H1 (cell line): ENCODE results near the gene HINT2. TPM values are rescaled to one million over a fixed set of nuclear protein-coding genes. Genes with fewer than 3 reads are reported as not detected.

Source experiments
- CTCF ChIA-PET: fragments of 300-600 bp; sonication (Branson Sonifier 250); formaldehyde crosslinking; loops from one replicate; lab custom pipeline; 2021; ENCODE audit not compliant: partially characterized antibody; lab: Charles Lee
- POLR2A ChIA-PET: fragments of 300-600 bp; sonication (Branson Sonifier 250); formaldehyde crosslinking; loops from one replicate; lab custom pipeline; 2021; ENCODE audit warnings: inconsistent platforms; ENCODE audit not compliant: partially characterized antibody; lab: Charles Lee
- DNase-seq, 2 experiments: peaks; one replicate each; pipeline versions ENCODE4 v3.0.0 to v3.0.0-alpha.2; 2010 to 2022; ENCODE audit warnings: low spot score in 2 of 2, low read depth in 1 of 2, mixed read lengths in 1 of 2
- FAIRE-seq: peaks from 2 replicates; lab custom pipeline; 2011; peaks lifted over from hg19 to GRCh38; lab: Jason Lieb, UNC
- H2AFZ ChIP-seq: 2 replicates; pipeline ENCODE4 v1.8.1; 2012; ENCODE audit warnings: low read length, inconsistent platforms
- H2AK5ac ChIP-seq: 2 replicates; pipeline ENCODE4 v1.6.1; 2013; ENCODE audit warnings: low read depth, low read length
- H2BK120ac ChIP-seq: replicated peaks from 2 replicates; pipeline ENCODE3; 2013; ENCODE audit warnings: low read depth, low read length, inconsistent platforms
- H2BK12ac ChIP-seq: 2 replicates; pipeline ENCODE4 v1.6.1; 2013; ENCODE audit warnings: low read depth, low read length
- H2BK15ac ChIP-seq: 2 replicates; pipeline ENCODE4 v1.6.1; 2013; ENCODE audit warnings: low read length
- H2BK20ac ChIP-seq: 2 replicates; pipeline ENCODE4 v1.6.1; 2013; ENCODE audit warnings: low read length
- H2BK5ac ChIP-seq: 2 replicates; pipeline ENCODE4 v1.6.1; 2013; ENCODE audit warnings: low read depth, low read length
- H3K14ac ChIP-seq: 2 replicates; pipeline ENCODE4 v1.6.1; 2013; ENCODE audit warnings: inconsistent platforms; ENCODE audit not compliant: insufficient read length
- H3K18ac ChIP-seq: 2 replicates; pipeline ENCODE4 v1.6.1; 2013; ENCODE audit warnings: low read length; ENCODE audit errors: extremely low read depth
- H3K23ac ChIP-seq: 2 replicates; pipeline ENCODE4 v1.6.1; 2013; ENCODE audit warnings: inconsistent platforms; ENCODE audit not compliant: insufficient read length
- H3K23me2 ChIP-seq: 2 replicates; pipeline ENCODE4 v1.6.1; 2013; ENCODE audit warnings: low read depth, low read length
- H3K27ac ChIP-seq: 2 replicates; pipeline ENCODE4 v1.6.1; 2011; ENCODE audit warnings: low read depth, low read length, inconsistent platforms
- H3K27me3 ChIP-seq, 4 experiments: replicated peaks in 1 of 4; 1 replicate in 1 of 4; 2 replicates in 3 of 4; pipeline versions ENCODE4 v1.6.1 to v1.8.1; 2011 to 2013; ENCODE audit warnings: low read length in 3 of 4, mild to moderate bottlenecking in 3 of 4, inconsistent platforms in 2 of 4, mixed read lengths in 2 of 4, moderate library complexity in 1 of 4; ENCODE audit not compliant: control insufficient read depth in 3 of 4, insufficient read depth in 3 of 4; ENCODE audit errors: extremely low read depth in 1 of 4
- H3K36me3 ChIP-seq, 4 experiments: 2 replicates each; pipeline versions ENCODE4 v1.6.1 to v1.8.1; 2011 to 2013; ENCODE audit warnings: mild to moderate bottlenecking in 4 of 4, low read length in 3 of 4, moderate library complexity in 2 of 4, control low read depth in 1 of 4, inconsistent platforms in 1 of 4; ENCODE audit not compliant: insufficient read depth in 4 of 4, control insufficient read depth in 2 of 4
- H3K4ac ChIP-seq: replicated peaks from 2 replicates; pipeline ENCODE3; 2013; ENCODE audit warnings: low read length, low read depth, mixed read lengths, inconsistent platforms; ENCODE audit not compliant: insufficient read length
- H3K4me1 ChIP-seq, 4 experiments: replicated peaks in 1 of 4; 1 replicate in 1 of 4; 2 replicates in 3 of 4; pipeline versions ENCODE4 v1.6.1 to v1.8.1; 2011 to 2013; ENCODE audit warnings: low read length in 3 of 4, inconsistent platforms in 2 of 4, mixed read lengths in 1 of 4; ENCODE audit not compliant: insufficient read depth in 4 of 4, control insufficient read depth in 3 of 4
- H3K4me2 ChIP-seq, 2 experiments: 2 replicates each; pipeline versions ENCODE4 v1.6.1 to v1.8.1; 2011 to 2013; ENCODE audit warnings: low read depth in 2 of 2, low read length in 2 of 2, control low read depth in 1 of 2, inconsistent platforms in 1 of 2, mild to moderate bottlenecking in 1 of 2; ENCODE audit not compliant: insufficient read depth in 1 of 2
- H3K4me3 ChIP-seq, 4 experiments: fragments of 200-600, 300-600 bp in 1 of 4; sonication (generic), shearing (Covaris generic), sonication (Bioruptor Twin) in 1 of 4; 2 replicates each; pipeline versions ENCODE4 v1.5.1 to v1.8.1; 2011 to 2016; ENCODE audit warnings: low read length in 4 of 4, low read depth in 3 of 4, control low read depth in 2 of 4, inconsistent platforms in 2 of 4, mild to moderate bottlenecking in 2 of 4, mixed read lengths in 1 of 4, moderate library complexity in 1 of 4; ENCODE audit not compliant: insufficient read depth in 2 of 4; ENCODE audit errors: extremely low read depth in 1 of 4
- H3K56ac ChIP-seq: replicated peaks from 2 replicates; pipeline ENCODE3; 2013; ENCODE audit warnings: low read depth, mild to moderate bottlenecking, mixed read lengths, low read length, inconsistent platforms; ENCODE audit not compliant: insufficient read length
- H3K79me1 ChIP-seq: 2 replicates; pipeline ENCODE4 v1.6.1; 2013; ENCODE audit warnings: low read depth, low read length, control low read depth
- H3K79me2 ChIP-seq, 2 experiments: 2 replicates each; pipeline versions ENCODE4 v1.6.1 to v1.8.1; 2012 to 2013; ENCODE audit warnings: low read length in 2 of 2, mild to moderate bottlenecking in 2 of 2, inconsistent platforms in 1 of 2; ENCODE audit not compliant: insufficient read depth in 2 of 2, control insufficient read depth in 1 of 2
- H3K9ac ChIP-seq, 4 experiments: replicated peaks in 1 of 4; 1 replicate in 1 of 4; 2 replicates in 3 of 4; pipeline versions ENCODE4 v1.6.1 to v1.8.1; 2011 to 2013; ENCODE audit warnings: low read depth in 3 of 4, low read length in 3 of 4, control low read depth in 2 of 4, mild to moderate bottlenecking in 2 of 4, moderate library complexity in 2 of 4, inconsistent platforms in 1 of 4; ENCODE audit errors: extremely low read depth in 1 of 4
- H3K9me3 ChIP-seq, 2 experiments: 2 replicates each; pipeline versions ENCODE4 v1.6.1 to v1.8.1; 2012 to 2013; ENCODE audit warnings: mild to moderate bottlenecking in 2 of 2, moderate library complexity in 2 of 2, control low read depth in 1 of 2, inconsistent platforms in 1 of 2, low read depth in 1 of 2, low read length in 1 of 2, mixed read lengths in 1 of 2; ENCODE audit not compliant: insufficient read depth in 2 of 2
- H4K20me1 ChIP-seq, 2 experiments: replicated peaks in 1 of 2; 2 replicates each; pipeline versions ENCODE3 to v1.8.1; 2011 to 2013; ENCODE audit warnings: inconsistent platforms in 2 of 2, low read length in 2 of 2, mild to moderate bottlenecking in 1 of 2; ENCODE audit not compliant: insufficient read depth in 2 of 2, control insufficient read depth in 1 of 2
- H4K5ac ChIP-seq: 2 replicates; pipeline ENCODE4 v1.6.1; 2013; ENCODE audit warnings: low read length, low read depth, mixed read lengths, inconsistent platforms; ENCODE audit not compliant: insufficient read length
- H4K8ac ChIP-seq: 2 replicates; pipeline ENCODE4 v1.8.0; 2013; ENCODE audit warnings: mild to moderate bottlenecking, moderate library complexity, low read length, inconsistent platforms; ENCODE audit not compliant: insufficient read depth; ENCODE audit errors: extremely low read depth
- H4K91ac ChIP-seq: replicated peaks from 2 replicates; pipeline ENCODE3; 2013; ENCODE audit warnings: low read length, mixed read lengths, inconsistent platforms; ENCODE audit not compliant: insufficient read length
- CHD2 ChIP-seq: IDR thresholded peaks from 2 replicates; pipeline ENCODE4 v1.6.1; 2012; ENCODE audit warnings: low read length, improper control_type of control experiment
- CTCF ChIP-seq, 3 experiments: IDR thresholded peaks; 1 replicate in 2 of 3; 2 replicates in 1 of 3; pipeline versions ENCODE4 v1.5.1 to v1.6.1; 2011; ENCODE audit warnings: low read length in 3 of 3, mild to moderate bottlenecking in 3 of 3, inconsistent platforms in 2 of 3, low read depth in 1 of 3, moderate library complexity in 1 of 3; ENCODE audit not compliant: insufficient read depth in 1 of 3; ENCODE audit errors: control extremely low read depth in 1 of 3
- JUN ChIP-seq: IDR thresholded peaks from 2 replicates; pipeline ENCODE4 v1.6.1; 2011; ENCODE audit warnings: low read depth, mild to moderate bottlenecking, improper control_type of control experiment, low read length
- RAD21 ChIP-seq, 2 experiments: IDR thresholded peaks in 1 of 2; conservative IDR thresholded peaks in 1 of 2; 2 replicates each; pipeline ENCODE4 v1.6.1; 2011; ENCODE audit warnings: low read depth in 2 of 2, low read length in 2 of 2, improper control_type of control experiment in 1 of 2, inconsistent platforms in 1 of 2, mild to moderate bottlenecking in 1 of 2, moderate library complexity in 1 of 2
- WGBS, 2 experiments: shearing (Covaris generic) in 1 of 2; methylation state at CpG; one replicate each; pipeline versions ENCODE4 v1.1.6 to v1.1.7; 2013 to 2015; ENCODE audit warnings: low lambda C conversion rate in 2 of 2, mixed read lengths in 2 of 2, inconsistent platforms in 1 of 2, low coverage in 1 of 2, missing lambda C conversion rate in 1 of 2; ENCODE audit not compliant: insufficient replicate concordance in 2 of 2, insufficient coverage in 1 of 2, insufficient read length in 1 of 2; ENCODE audit errors: extremely low coverage in 1 of 2, missing lambda C conversion rate in 1 of 2; 5-methylcytosine and 5-hydroxymethylcytosine counted together
- polyA plus RNA-seq, 7 experiments: library from polyadenylated mRNA; depleted of rRNA in 3 of 7; stranded (reverse) in 5 of 7; unstranded in 2 of 7; fragments of >200 nt in 5 of 7; fragments of 200-250 nt in 2 of 7; gene quantifications; 1 replicate in 5 of 7; 2 replicates in 1 of 7; 4 replicates in 1 of 7; pipeline versions ENCODE4 v1.2.1 to v1.2.3, GENCODE V29; 2011 to 2013; ENCODE audit warnings: missing spikeins in 2 of 7, mixed read lengths in 2 of 7
- total RNA-seq: library from RNA; stranded (reverse); fragmentation: NEBNext Ultra II Directional; extraction: Animal tissue kit (Norgen Biotek cat#: 25700); gene quantifications from 2 replicates; pipeline ENCODE4 v1.2.1, GENCODE V29; 2021

HINT2 gene
- total and polyA plus RNA-seq, 2 of the 8 experiments (the other 6 are each of a cell fraction or from before 2014, with no cell fraction given), result 32.1 to 51.2 TPM

GRCh38 chr9:35859310-35859989 is 44.6 kb upstream of the HINT2 start:
- POLR2A ChIA-PET, result interaction anchor here (1.2 to 7.4 kb wide), 3 partner anchors 9 to 13 kb away, joined by 3 to 43 read pairs (median 14); no protein-coding TSS in a partner anchor
- no peak overlapping the region for H2BK20ac ChIP-seq
- FAIRE-seq (no peak), DNase-seq (peak in 1 of 2 experiments; percentile 43)
- WGBS, 2 experiments, result 82% methylated on average over 16 of the region's 16 CpGs; no CpG with 5 or more reads in 1 of the 2 experiments
- H3K79me1 ChIP-seq, result no peaks in the 10 kb centered on the region
- H4K8ac ChIP-seq, result no peak overlapping the region
- H3K23ac ChIP-seq, result no peak overlapping the region
- H3K4me1 ChIP-seq, result no peaks in the 10 kb centered on the region
- H2AFZ ChIP-seq, result no peak overlapping the region
- TF ChIP-seq JUN (no peak), RAD21 (IDR thresholded peaks at IDR 0.05 in 1 of 2, conservative IDR thresholded peaks at IDR 0.05 in 1 of 2; ENCODE audit: low read depth in 2 of 2, low read length in 2 of 2) (peak; percentile 7 to 13; a peak in 1 of 4 replicates), CTCF (IDR thresholded peaks at IDR 0.05; ENCODE audit: control extremely low read depth in 1 of 3, insufficient read depth in 1 of 3, low read depth in 1 of 3, low read length in 3 of 3) (peak in 2 of 3 experiments; percentile 4; a peak in 2 of 4 replicates), CHD2 (no peak)
- H3K27ac ChIP-seq, result no peak overlapping the region
- no peak overlapping the region for H3K18ac ChIP-seq
- H3K36me3 ChIP-seq, result peaks cover 0 to 2% (median 0%) of the 10 kb centered on the region in 4 experiments; a peak in 1 of 8 replicates
- no peak overlapping the region for H3K4me3 ChIP-seq
- peaks cover 0 to 2% of the 10 kb centered on the region in 2 experiments for H4K20me1 ChIP-seq
- H3K56ac ChIP-seq, result no peak overlapping the region
- H3K9me3 ChIP-seq, result no peaks in the 10 kb centered on the region
- H3K4ac ChIP-seq, result no peak overlapping the region
- no peak overlapping the region for H3K14ac ChIP-seq
- H2BK120ac ChIP-seq, result no peak overlapping the region
- no peak overlapping the region for H2BK5ac ChIP-seq
- H4K91ac ChIP-seq, result no peak overlapping the region
- no peaks in the 10 kb centered on the region; a peak in 1 of 7 replicates for H3K27me3 ChIP-seq
- no peak overlapping the region for H2BK12ac ChIP-seq
- no peak overlapping the region for H2BK15ac ChIP-seq
- H3K23me2 ChIP-seq, result no peaks in the 10 kb centered on the region; the same call in 1 of the 2 replicates
- H3K79me2 ChIP-seq, result no peaks in the 10 kb centered on the region
- H3K9ac ChIP-seq, result no peak overlapping the region
- H3K4me2 ChIP-seq, result no peak overlapping the region
- no peak overlapping the region for H4K5ac ChIP-seq
- no peak overlapping the region for H2AK5ac ChIP-seq
- CTCF ChIA-PET, result interaction anchor here (0.6 to 5.9 kb wide), 9 partner anchors 12 to 84 kb away, joined by 3 to 31 read pairs (median 4); no protein-coding TSS in a partner anchor
